GM23338 (cell line): ENCODE measurements around the gene TMEM200C. TPM values are rescaled to one million over a fixed set of nuclear protein-coding genes. Genes with fewer than 3 reads are reported as not detected.

Experiments used
- ATAC-seq: fragments of 200-7000 bp; cut with Tn5 transposase; 3 replicates; pipeline ENCODE4 v1.9.1; 2020
- DNase-seq: peaks from one replicate; pipeline ENCODE4 v3.0.0-alpha.2; 2015; ENCODE audit warnings: low spot score
- H2AFZ ChIP-seq: fragments of 200-600 bp; sonication (generic); 2 replicates; pipeline ENCODE4 v1.8.0; 2016; ENCODE audit warnings: antibody characterized with exemption, mild to moderate bottlenecking, moderate library complexity
- H3F3A ChIP-seq: fragments of 200-600 bp; sonication (generic); replicated peaks from 2 replicates; pipeline ENCODE4 v1.8.0; 2017; ENCODE audit warnings: antibody characterized with exemption, mixed run types, low read depth
- H3K27ac ChIP-seq: fragments of 200-600 bp; sonication (generic); 2 replicates; pipeline ENCODE4 v1.6.1; 2016; ENCODE audit warnings: low read depth
- H3K27me3 ChIP-seq: fragments of 200-600 bp; sonication (generic); 2 replicates; pipeline ENCODE4 v1.8.0; 2016; ENCODE audit warnings: mild to moderate bottlenecking, mixed run types, moderate library complexity; ENCODE audit not compliant: insufficient read depth
- H3K36me3 ChIP-seq: fragments of 200-600 bp; sonication (generic); 2 replicates; pipeline ENCODE4 v1.8.0; 2016; ENCODE audit warnings: mild to moderate bottlenecking; ENCODE audit not compliant: insufficient read depth
- H3K4me1 ChIP-seq: fragments of 200-600 bp; sonication (generic); 2 replicates; pipeline ENCODE4 v1.8.0; 2016; ENCODE audit warnings: mild to moderate bottlenecking, moderate library complexity; ENCODE audit not compliant: insufficient read depth
- H3K4me2 ChIP-seq: fragments of 200-600 bp; sonication (generic); 2 replicates; pipeline ENCODE4 v1.7.1; 2017; ENCODE audit warnings: mixed run types
- H3K4me3 ChIP-seq: fragments of 200-600 bp; sonication (generic); 2 replicates; pipeline ENCODE4 v1.6.1; 2016; ENCODE audit warnings: mixed run types
- H3K79me2 ChIP-seq: fragments of 200-600 bp; sonication (generic); replicated peaks from 2 replicates; pipeline ENCODE4 v1.8.0; 2017; ENCODE audit warnings: mild to moderate bottlenecking; ENCODE audit not compliant: insufficient read depth
- H3K9me2 ChIP-seq: fragments of 200-600 bp; sonication (generic); 2 replicates; pipeline ENCODE4 v1.8.0; 2017; ENCODE audit not compliant: insufficient read depth
- H4K20me1 ChIP-seq: fragments of 200-600 bp; sonication (generic); replicated peaks from 2 replicates; pipeline ENCODE4 v1.8.0; 2017; ENCODE audit warnings: mild to moderate bottlenecking; ENCODE audit not compliant: insufficient read depth
- H3K27ac Mint-ChIP-seq: 2 replicates; pipeline ENCODE4 v1.8.0; 2020; ENCODE audit warnings: inconsistent platforms, mild to moderate bottlenecking, moderate library complexity, mixed read lengths
- H3K27me3 Mint-ChIP-seq: 3 replicates; pipeline ENCODE4 v1.8.0; 2022; ENCODE audit warnings: low read depth, mild to moderate bottlenecking, moderate library complexity, mixed read lengths, inconsistent platforms; ENCODE audit not compliant: insufficient read depth, poor library complexity
- H3K36me3 Mint-ChIP-seq: 3 replicates; pipeline ENCODE4 v1.8.0; 2021; ENCODE audit warnings: low read depth, mild to moderate bottlenecking, inconsistent platforms, moderate library complexity, mixed read lengths
- H3K4me1 Mint-ChIP-seq: 3 replicates; pipeline ENCODE4 v1.8.0; 2020; ENCODE audit warnings: mild to moderate bottlenecking, inconsistent platforms, mixed read lengths
- H3K4me3 Mint-ChIP-seq: 3 replicates; pipeline ENCODE4 v1.8.0; 2021; ENCODE audit warnings: moderate library complexity, mild to moderate bottlenecking, inconsistent platforms, mixed read lengths
- H3K9me3 Mint-ChIP-seq: 3 replicates; pipeline ENCODE4 v1.8.0; 2020; ENCODE audit warnings: moderate library complexity, mild to moderate bottlenecking, inconsistent platforms, mixed read lengths
- CREB1 ChIP-seq: fragments of 250-450 bp; sonication (Bioruptor Pico); IDR thresholded peaks from 2 replicates; pipeline ENCODE4 v1.5.0; 2020; ENCODE audit warnings: low read depth, mild to moderate bottlenecking, moderate library complexity
- EZH2 ChIP-seq: fragments of 200-600 bp; sonication (generic); IDR thresholded peaks from one replicate; pipeline ENCODE4 v1.8.0; 2017; ENCODE audit warnings: antibody characterized with exemption, mild to moderate bottlenecking, low read depth; ENCODE audit not compliant: unreplicated experiment
- EZH2phosphoT487 ChIP-seq: fragments of 200-600 bp; sonication (generic); IDR thresholded peaks from one replicate; pipeline ENCODE4 v1.8.1; 2018; ENCODE audit warnings: antibody characterized with exemption; ENCODE audit not compliant: unreplicated experiment
- JUNB ChIP-seq: IDR thresholded peaks from one replicate; pipeline ENCODE4 v1.6.1; 2016; ENCODE audit warnings: antibody characterized with exemption; ENCODE audit not compliant: unreplicated experiment
- NANOG ChIP-seq: IDR thresholded peaks from 2 replicates; pipeline ENCODE4 v1.6.1; 2016; ENCODE audit warnings: antibody characterized with exemption, borderline replicate concordance
- POLR2AphosphoS5 ChIP-seq: IDR thresholded peaks from 2 replicates; pipeline ENCODE4 v1.6.1; 2016; ENCODE audit warnings: antibody characterized with exemption, low read depth
- STAT1 ChIP-seq: IDR thresholded peaks from one replicate; pipeline ENCODE4 v1.6.1; 2016; ENCODE audit warnings: antibody characterized with exemption; ENCODE audit not compliant: unreplicated experiment
- ZNF114 ChIP-seq: fragments of 250-450 bp; sonication (Bioruptor Pico); IDR thresholded peaks from 2 replicates; pipeline ENCODE4 v1.5.0; 2020; ENCODE audit warnings: mild to moderate bottlenecking, moderate library complexity
- ZNF331 ChIP-seq: fragments of 250-450 bp; sonication (Bioruptor Pico); IDR thresholded peaks from 2 replicates; pipeline ENCODE4 v1.5.0; 2020; ENCODE audit warnings: low read depth, mild to moderate bottlenecking, moderate library complexity
- long read RNA-seq: library from polyadenylated mRNA; unstranded; transcript quantifications from one replicate; pipeline ENCODE4 v2.0.0, GENCODE V29; 2020; ENCODE audit not compliant: unreplicated experiment
- polyA plus RNA-seq: library from polyadenylated mRNA; unstranded; fragments of >200 nt; fragmentation: Nextera tagmentation; extraction: Ambion mirVana; gene quantifications from 2 replicates; pipeline ENCODE4 v1.2.1, GENCODE V29; 2016
- total RNA-seq: library from RNA; depleted of rRNA; stranded (reverse); fragments of >200 nt; shearing (Covaris generic); gene quantifications from 2 replicates; pipeline ENCODE4 v1.2.3, GENCODE V29; 2014; rRNA removed
- TF ChIP-seq, protein P1 (sequence below): fragments of 250-450 bp; sonication (Bioruptor Pico); IDR thresholded peaks from 2 replicates; pipeline ENCODE4 v1.5.0; 2020; ENCODE audit warnings: mild to moderate bottlenecking, moderate library complexity
- TF ChIP-seq, protein P2 (sequence below): IDR thresholded peaks from 2 replicates; pipeline ENCODE4 v1.6.1; 2016; ENCODE audit warnings: antibody characterized with exemption
- TF ChIP-seq, protein P3 (sequence below), 2 experiments: fragments of 200-600 bp in 1 of 2; sonication (generic) in 1 of 2; conservative IDR thresholded peaks; 2 replicates each; pipeline versions ENCODE4 v1.5.1 to v1.6.1; 2016 to 2017; ENCODE audit warnings: antibody characterized with exemption in 2 of 2, low read depth in 2 of 2, mild to moderate bottlenecking in 2 of 2, moderate library complexity in 1 of 2
- TF ChIP-seq, protein P4 (sequence below): IDR thresholded peaks from one replicate; pipeline ENCODE4 v1.6.1; 2018; ENCODE audit warnings: antibody characterized with exemption; ENCODE audit not compliant: unreplicated experiment

Gene TMEM200C
- total RNA-seq, result 4.5 and 6.1 TPM in 2 replicates
- 0.53 and 0.73 TPM in 2 replicates for polyA plus RNA-seq
- long read RNA-seq, partial matches to known transcripts, result 0 of 1 reads
- long read RNA-seq, other reads (novel, unspliced or antisense), result 1 of 1 reads

DNA sequence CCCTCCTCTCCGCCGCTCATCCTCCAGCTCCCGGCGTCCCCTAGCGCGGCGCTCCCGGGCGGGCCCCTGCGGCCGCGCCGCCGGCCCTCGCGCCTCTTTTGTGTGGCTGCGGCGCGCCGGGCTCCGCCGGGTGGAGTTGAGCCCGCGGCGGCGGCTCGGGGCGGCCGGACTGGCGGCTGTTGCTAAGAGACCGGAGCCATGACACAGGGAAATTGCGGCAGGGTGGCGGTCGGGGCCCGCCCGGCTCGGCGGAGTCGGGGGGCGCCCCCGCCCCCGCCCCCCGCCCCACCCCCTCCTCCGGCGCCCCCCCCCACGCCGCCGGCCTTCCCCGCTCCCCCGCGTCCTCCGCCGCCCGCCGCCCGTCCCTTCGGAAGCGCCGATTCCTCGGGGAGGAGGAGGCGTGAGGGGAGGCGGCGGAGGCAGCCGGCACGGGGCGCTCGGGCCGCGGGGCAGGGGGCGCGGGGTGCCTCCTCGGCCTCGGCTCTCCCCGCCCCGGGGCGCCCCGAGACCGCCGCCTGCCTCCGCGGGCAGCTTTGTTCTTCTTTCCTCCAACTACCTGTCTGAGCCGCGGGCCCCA is at the start of gene TMEM200C:
Gene TMEM200C (minus strand): TSS at position 224 of the 577 bp plus-strand sequence. CDS start 3,459 bp downstream, outside the sequence.
- DNase-seq, result peak; percentile 72
- H3K36me3 ChIP-seq, result no peaks in the 10 kb centered on the region
- no peak for TF ChIP-seq ZNF114 (CRISPR knock-in tag)
- no peak for TF ChIP-seq JUNB
- TF ChIP-seq EZH2, result no peak
- TF ChIP-seq POLR2AphosphoS5, result no peak; the same call in 1 of the 2 replicates
- TF ChIP-seq ZNF331 (CRISPR knock-in tag), result no peak
- no peak for TF ChIP-seq STAT1
- TF ChIP-seq, protein P1, sequence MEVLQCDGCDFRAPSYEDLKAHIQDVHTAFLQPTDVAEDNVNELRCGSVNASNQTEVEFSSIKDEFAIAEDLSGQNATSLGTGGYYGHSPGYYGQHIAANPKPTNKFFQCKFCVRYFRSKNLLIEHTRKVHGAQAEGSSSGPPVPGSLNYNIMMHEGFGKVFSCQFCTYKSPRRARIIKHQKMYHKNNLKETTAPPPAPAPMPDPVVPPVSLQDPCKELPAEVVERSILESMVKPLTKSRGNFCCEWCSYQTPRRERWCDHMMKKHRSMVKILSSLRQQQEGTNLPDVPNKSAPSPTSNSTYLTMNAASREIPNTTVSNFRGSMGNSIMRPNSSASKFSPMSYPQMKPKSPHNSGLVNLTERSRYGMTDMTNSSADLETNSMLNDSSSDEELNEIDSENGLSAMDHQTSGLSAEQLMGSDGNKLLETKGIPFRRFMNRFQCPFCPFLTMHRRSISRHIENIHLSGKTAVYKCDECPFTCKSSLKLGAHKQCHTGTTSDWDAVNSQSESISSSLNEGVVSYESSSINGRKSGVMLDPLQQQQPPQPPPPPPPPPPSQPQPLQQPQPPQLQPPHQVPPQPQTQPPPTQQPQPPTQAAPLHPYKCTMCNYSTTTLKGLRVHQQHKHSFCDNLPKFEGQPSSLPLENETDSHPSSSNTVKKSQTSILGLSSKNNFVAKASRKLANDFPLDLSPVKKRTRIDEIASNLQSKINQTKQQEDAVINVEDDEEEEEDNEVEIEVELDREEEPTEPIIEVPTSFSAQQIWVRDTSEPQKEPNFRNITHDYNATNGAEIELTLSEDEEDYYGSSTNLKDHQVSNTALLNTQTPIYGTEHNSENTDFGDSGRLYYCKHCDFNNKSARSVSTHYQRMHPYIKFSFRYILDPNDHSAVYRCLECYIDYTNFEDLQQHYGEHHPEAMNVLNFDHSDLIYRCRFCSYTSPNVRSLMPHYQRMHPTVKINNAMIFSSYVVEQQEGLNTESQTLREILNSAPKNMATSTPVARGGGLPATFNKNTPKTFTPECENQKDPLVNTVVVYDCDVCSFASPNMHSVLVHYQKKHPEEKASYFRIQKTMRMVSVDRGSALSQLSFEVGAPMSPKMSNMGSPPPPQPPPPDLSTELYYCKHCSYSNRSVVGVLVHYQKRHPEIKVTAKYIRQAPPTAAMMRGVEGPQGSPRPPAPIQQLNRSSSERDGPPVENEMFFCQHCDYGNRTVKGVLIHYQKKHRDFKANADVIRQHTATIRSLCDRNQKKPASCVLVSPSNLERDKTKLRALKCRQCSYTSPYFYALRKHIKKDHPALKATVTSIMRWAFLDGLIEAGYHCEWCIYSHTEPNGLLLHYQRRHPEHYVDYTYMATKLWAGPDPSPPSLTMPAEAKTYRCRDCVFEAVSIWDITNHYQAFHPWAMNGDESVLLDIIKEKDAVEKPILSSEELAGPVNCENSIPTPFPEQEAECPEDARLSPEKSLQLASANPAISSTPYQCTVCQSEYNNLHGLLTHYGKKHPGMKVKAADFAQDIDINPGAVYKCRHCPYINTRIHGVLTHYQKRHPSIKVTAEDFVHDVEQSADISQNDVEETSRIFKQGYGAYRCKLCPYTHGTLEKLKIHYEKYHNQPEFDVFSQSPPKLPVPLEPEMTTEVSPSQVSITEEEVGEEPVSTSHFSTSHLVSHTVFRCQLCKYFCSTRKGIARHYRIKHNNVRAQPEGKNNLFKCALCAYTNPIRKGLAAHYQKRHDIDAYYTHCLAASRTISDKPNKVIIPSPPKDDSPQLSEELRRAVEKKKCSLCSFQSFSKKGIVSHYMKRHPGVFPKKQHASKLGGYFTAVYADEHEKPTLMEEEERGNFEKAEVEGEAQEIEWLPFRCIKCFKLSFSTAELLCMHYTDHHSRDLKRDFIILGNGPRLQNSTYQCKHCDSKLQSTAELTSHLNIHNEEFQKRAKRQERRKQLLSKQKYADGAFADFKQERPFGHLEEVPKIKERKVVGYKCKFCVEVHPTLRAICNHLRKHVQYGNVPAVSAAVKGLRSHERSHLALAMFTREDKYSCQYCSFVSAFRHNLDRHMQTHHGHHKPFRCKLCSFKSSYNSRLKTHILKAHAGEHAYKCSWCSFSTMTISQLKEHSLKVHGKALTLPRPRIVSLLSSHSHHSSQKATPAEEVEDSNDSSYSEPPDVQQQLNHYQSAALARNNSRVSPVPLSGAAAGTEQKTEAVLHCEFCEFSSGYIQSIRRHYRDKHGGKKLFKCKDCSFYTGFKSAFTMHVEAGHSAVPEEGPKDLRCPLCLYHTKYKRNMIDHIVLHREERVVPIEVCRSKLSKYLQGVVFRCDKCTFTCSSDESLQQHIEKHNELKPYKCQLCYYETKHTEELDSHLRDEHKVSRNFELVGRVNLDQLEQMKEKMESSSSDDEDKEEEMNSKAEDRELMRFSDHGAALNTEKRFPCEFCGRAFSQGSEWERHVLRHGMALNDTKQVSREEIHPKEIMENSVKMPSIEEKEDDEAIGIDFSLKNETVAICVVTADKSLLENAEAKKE (CRISPR knock-in tag), result no peak
- no peak for TF ChIP-seq NANOG
- TF ChIP-seq, protein P2, sequence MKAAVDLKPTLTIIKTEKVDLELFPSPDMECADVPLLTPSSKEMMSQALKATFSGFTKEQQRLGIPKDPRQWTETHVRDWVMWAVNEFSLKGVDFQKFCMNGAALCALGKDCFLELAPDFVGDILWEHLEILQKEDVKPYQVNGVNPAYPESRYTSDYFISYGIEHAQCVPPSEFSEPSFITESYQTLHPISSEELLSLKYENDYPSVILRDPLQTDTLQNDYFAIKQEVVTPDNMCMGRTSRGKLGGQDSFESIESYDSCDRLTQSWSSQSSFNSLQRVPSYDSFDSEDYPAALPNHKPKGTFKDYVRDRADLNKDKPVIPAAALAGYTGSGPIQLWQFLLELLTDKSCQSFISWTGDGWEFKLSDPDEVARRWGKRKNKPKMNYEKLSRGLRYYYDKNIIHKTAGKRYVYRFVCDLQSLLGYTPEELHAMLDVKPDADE, result no peak
- no peak for TF ChIP-seq EZH2phosphoT487
- no peak for TF ChIP-seq CREB1 (CRISPR knock-in tag)
- TF ChIP-seq, protein P3, sequence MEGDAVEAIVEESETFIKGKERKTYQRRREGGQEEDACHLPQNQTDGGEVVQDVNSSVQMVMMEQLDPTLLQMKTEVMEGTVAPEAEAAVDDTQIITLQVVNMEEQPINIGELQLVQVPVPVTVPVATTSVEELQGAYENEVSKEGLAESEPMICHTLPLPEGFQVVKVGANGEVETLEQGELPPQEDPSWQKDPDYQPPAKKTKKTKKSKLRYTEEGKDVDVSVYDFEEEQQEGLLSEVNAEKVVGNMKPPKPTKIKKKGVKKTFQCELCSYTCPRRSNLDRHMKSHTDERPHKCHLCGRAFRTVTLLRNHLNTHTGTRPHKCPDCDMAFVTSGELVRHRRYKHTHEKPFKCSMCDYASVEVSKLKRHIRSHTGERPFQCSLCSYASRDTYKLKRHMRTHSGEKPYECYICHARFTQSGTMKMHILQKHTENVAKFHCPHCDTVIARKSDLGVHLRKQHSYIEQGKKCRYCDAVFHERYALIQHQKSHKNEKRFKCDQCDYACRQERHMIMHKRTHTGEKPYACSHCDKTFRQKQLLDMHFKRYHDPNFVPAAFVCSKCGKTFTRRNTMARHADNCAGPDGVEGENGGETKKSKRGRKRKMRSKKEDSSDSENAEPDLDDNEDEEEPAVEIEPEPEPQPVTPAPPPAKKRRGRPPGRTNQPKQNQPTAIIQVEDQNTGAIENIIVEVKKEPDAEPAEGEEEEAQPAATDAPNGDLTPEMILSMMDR (conservative IDR thresholded peaks at IDR 0.05; ENCODE audit: low read depth in 2 of 2), result no peak
- TF ChIP-seq, protein P4, sequence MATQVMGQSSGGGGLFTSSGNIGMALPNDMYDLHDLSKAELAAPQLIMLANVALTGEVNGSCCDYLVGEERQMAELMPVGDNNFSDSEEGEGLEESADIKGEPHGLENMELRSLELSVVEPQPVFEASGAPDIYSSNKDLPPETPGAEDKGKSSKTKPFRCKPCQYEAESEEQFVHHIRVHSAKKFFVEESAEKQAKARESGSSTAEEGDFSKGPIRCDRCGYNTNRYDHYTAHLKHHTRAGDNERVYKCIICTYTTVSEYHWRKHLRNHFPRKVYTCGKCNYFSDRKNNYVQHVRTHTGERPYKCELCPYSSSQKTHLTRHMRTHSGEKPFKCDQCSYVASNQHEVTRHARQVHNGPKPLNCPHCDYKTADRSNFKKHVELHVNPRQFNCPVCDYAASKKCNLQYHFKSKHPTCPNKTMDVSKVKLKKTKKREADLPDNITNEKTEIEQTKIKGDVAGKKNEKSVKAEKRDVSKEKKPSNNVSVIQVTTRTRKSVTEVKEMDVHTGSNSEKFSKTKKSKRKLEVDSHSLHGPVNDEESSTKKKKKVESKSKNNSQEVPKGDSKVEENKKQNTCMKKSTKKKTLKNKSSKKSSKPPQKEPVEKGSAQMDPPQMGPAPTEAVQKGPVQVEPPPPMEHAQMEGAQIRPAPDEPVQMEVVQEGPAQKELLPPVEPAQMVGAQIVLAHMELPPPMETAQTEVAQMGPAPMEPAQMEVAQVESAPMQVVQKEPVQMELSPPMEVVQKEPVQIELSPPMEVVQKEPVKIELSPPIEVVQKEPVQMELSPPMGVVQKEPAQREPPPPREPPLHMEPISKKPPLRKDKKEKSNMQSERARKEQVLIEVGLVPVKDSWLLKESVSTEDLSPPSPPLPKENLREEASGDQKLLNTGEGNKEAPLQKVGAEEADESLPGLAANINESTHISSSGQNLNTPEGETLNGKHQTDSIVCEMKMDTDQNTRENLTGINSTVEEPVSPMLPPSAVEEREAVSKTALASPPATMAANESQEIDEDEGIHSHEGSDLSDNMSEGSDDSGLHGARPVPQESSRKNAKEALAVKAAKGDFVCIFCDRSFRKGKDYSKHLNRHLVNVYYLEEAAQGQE, result no peak

More for the DNA sequence above, at the start of gene TMEM200C:
- H3K79me2 ChIP-seq, result no peaks in the 10 kb centered on the region
- H3K4me1 ChIP-seq, result peaks cover 40% of the 10 kb centered on the region
- Mint-ChIP-seq H3K4me3 (peak within 1 kb of the TSS; percentile 92), H3K9me3 (no peaks in the 10 kb centered on the region), H3K4me1 (peaks cover 45% of the 10 kb centered on the region), H3K27ac (no peak within 1 kb of the TSS), H3K36me3 (peaks cover 8% of the 10 kb centered on the region), H3K27me3 (peaks cover 24% of the 10 kb centered on the region)
- H3K9me2 ChIP-seq, result no peaks in the 10 kb centered on the region
- H2AFZ ChIP-seq, result peak within 1 kb of the TSS; percentile 87
- H4K20me1 ChIP-seq, result peaks cover 3% of the 10 kb centered on the region; the same call in 1 of the 2 replicates
- peaks cover 47% of the 10 kb centered on the region for H3K27me3 ChIP-seq
- H3K27ac ChIP-seq, result no peak within 1 kb of the TSS
- H3K4me2 ChIP-seq, result peak within 1 kb of the TSS; percentile 91
- peak; percentile 14 for ATAC-seq
- peak within 1 kb of the TSS; percentile 92 for H3K4me3 ChIP-seq
- H3F3A ChIP-seq, result no peaks in the 10 kb centered on the region
